NB4 (cell line): ENCODE data around the gene ADGRA1.

Experiments
- CTCF ChIP-seq: IDR thresholded peaks from one replicate; pipeline ENCODE4 v1.5.1; 2012; ENCODE audit warnings: low read depth, low read length
- MAX ChIP-seq: IDR thresholded peaks from 2 replicates; pipeline ENCODE4 v1.6.1; 2011; ENCODE audit warnings: low read depth, low read length

DNA sequence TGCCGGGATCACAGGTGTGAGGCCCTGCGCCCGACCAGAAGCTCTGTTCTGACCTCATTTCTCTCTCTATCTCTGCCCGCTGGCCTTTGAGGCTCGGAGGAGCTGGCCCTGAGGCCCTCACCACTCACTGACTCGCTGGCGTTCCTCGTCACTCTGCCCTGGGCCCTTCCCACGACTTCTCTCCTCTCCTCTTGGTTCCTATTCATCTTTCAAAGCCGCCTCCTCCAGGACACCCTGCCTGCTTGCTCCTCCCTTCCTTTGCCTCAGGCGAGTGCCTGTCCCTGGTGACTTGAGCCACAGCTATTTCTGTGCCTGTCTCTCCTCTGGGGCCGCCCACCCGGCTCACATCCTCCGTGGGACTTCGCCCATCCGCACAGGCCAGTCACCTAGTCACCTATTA lies 17.3 kb upstream of the ADGRA1 start:
- TF ChIP-seq MAX: no peak
- no peak for TF ChIP-seq CTCF
